Gastrocnemius medialis (tissue), 4 donors: ENCODE measurements around the gene POLD3. TPM values are rescaled to one million over a fixed set of nuclear protein-coding genes. Genes with fewer than 3 reads are reported as not detected.

Experiments
- ATAC-seq, 2 donors: fragments of 150-250 bp; one replicate each; pipeline ENCODE4 v1.9.1; 2016
- DNase-seq, 2 donors: peaks; one replicate each; pipeline ENCODE4 v3.0.0-alpha.2; 2019
- H3K27ac ChIP-seq, 4 donors: fragments of 200-600 bp; sonication (generic); 1 replicate in 1 of 4; 2 replicates in 3 of 4; pipeline ENCODE4 v1.5.1; 2016 to 2018; ENCODE audit warnings: mild to moderate bottlenecking in 2 of 4, moderate library complexity in 1 of 4
- H3K27me3 ChIP-seq, 3 donors: fragments of 200-600 bp; sonication (generic) in 2 of 3; 1 replicate in 1 of 3; 2 replicates in 2 of 3; pipeline versions ENCODE4 v1.5.1 to v1.6.0; 2016 to 2019; ENCODE audit warnings: mild to moderate bottlenecking in 1 of 3, moderate library complexity in 1 of 3
- H3K36me3 ChIP-seq, 2 donors: fragments of 200-600 bp; sonication (generic) in 1 of 2; one replicate each; pipeline ENCODE4 v1.5.1; 2017 to 2018
- H3K4me1 ChIP-seq, 2 donors: fragments of 200-600 bp; sonication (generic) in 1 of 2; one replicate each; pipeline ENCODE4 v1.5.1; 2016 to 2017; ENCODE audit warnings: mild to moderate bottlenecking in 2 of 2
- H3K4me3 ChIP-seq, 4 donors: fragments of 200-600 bp; sonication (generic) in 3 of 4; 1 replicate in 1 of 4; 2 replicates in 3 of 4; pipeline ENCODE4 v1.5.1; 2016 to 2019; ENCODE audit warnings: mild to moderate bottlenecking in 2 of 4
- H3K9me3 ChIP-seq, 3 donors: fragments of 200-600 bp; sonication (generic) in 2 of 3; 1 replicate in 1 of 3; 2 replicates in 2 of 3; pipeline ENCODE4 v1.5.1; 2016 to 2019
- POLR2A ChIP-seq, 2 donors: fragments of 450-650 bp; IDR thresholded peaks; one replicate each; pipeline ENCODE4 v1.6.1; 2017; ENCODE audit warnings: antibody characterized with exemption in 2 of 2, mild to moderate bottlenecking in 2 of 2, moderate library complexity in 2 of 2
- in situ Hi-C, 4 donors: fragments of 200-750 bp; cut with MboI; loops; one replicate each; pipeline versions ENCODE4 v1.15.0 to v1.8.0; 2017; ENCODE audit warnings: low sequenced_read_pairs in 4 of 4
- intact Hi-C: fragments of 100-400 bp; cut with DNase I; formaldehyde crosslinking; loops from one replicate; pipeline ENCODE4 v1.15.1; 2023; ENCODE audit warnings: low total_unique reads
- total RNA-seq, 4 donors: library from RNA; depleted of rRNA; stranded (reverse); fragments of >200 nt; gene quantifications; one replicate each; pipeline versions ENCODE4 v1.1.0 to v1.2.3, GENCODE V29; 2016
- TF ChIP-seq, protein P1 (sequence below), 5 experiments: fragments of 450-650 bp in 3 of 5; fragments of 200-600 bp in 2 of 5; sonication (generic) in 2 of 5; IDR thresholded peaks in 4 of 5; conservative IDR thresholded peaks in 1 of 5; 1 replicate in 4 of 5; 2 replicates in 1 of 5; pipeline ENCODE4 v1.5.1; 2016 to 2019; ENCODE audit warnings: antibody characterized with exemption in 5 of 5, mild to moderate bottlenecking in 3 of 5, moderate library complexity in 3 of 5

Gene POLD3
- total RNA-seq, 4 donors from 2014 or later = 4.6 to 6.4 (median 5.8) TPM

DNA sequence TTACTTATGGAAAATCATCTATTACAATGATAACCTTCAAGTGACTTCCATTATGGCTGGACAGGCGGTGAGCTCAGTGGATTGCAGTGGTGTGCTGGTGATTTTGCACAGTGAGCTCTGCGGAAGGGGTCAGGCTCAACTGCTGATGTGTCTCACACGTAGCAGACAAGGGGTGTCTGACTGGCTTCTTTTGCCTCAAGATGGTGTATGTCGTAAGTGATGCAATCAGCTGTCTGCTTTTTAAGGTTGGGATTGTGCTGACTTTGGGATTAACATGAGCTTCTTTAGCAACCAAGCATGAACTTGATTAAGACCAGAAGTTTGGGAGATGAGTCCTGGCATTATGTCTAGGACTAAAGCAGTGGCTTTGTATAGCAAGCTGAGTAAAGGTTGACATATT is 49.5 kb downstream of the POLD3 start:
- in situ Hi-C loops = no loop called here
- intact Hi-C loops = no loop called here
- H3K27ac ChIP-seq = no peak overlapping the region

DNA sequence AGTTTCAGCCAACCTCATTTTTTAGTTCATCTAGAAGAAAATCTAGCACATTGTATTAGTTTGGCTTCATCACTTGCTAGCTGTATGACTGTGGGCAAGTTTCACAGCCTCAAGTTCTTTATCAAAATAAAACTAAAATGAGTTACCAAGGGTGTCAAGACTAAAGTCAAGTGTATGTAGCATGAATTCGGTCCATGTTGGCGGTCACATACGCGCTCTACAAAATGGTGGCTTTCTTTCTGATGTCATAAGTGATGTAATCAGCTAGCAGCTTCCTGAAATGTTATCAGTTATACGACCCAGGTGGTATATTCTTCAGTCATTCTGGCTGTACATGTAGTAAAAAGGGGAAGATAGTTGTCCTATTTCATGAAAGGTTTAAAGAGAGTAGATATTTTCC is 50.5 kb downstream of the POLD3 start:
- Histone ChIP-seq H3K36me3 (peaks cover 0 to 10% of the 10 kb centered on the region in 2 donors), H3K4me1 (no peaks in the 10 kb centered on the region), H3K9me3 (no peaks in the 10 kb centered on the region), H3K27ac (no peak overlapping the region), H3K4me3 (no peak overlapping the region), H3K27me3 (no peaks in the 10 kb centered on the region)
- in situ Hi-C loops = no loop called here
- no peak for DNase-seq
- intact Hi-C loops = no loop called here
- ATAC-seq = no peak
- TF ChIP-seq POLR2A (IDR thresholded peaks at IDR 0.05) = no peak
- TF ChIP-seq, protein P1, sequence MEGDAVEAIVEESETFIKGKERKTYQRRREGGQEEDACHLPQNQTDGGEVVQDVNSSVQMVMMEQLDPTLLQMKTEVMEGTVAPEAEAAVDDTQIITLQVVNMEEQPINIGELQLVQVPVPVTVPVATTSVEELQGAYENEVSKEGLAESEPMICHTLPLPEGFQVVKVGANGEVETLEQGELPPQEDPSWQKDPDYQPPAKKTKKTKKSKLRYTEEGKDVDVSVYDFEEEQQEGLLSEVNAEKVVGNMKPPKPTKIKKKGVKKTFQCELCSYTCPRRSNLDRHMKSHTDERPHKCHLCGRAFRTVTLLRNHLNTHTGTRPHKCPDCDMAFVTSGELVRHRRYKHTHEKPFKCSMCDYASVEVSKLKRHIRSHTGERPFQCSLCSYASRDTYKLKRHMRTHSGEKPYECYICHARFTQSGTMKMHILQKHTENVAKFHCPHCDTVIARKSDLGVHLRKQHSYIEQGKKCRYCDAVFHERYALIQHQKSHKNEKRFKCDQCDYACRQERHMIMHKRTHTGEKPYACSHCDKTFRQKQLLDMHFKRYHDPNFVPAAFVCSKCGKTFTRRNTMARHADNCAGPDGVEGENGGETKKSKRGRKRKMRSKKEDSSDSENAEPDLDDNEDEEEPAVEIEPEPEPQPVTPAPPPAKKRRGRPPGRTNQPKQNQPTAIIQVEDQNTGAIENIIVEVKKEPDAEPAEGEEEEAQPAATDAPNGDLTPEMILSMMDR (IDR thresholded peaks at IDR 0.05 in 4 of 5, conservative IDR thresholded peaks at IDR 0.05 in 1 of 5) = no peak

More for the DNA sequence above, 49.5 kb downstream of the POLD3 start:
- no peaks in the 10 kb centered on the region for H3K4me1 ChIP-seq
- DNase-seq = no peak
- no peaks in the 10 kb centered on the region for H3K9me3 ChIP-seq
- H3K27me3 ChIP-seq = no peaks in the 10 kb centered on the region
- peaks cover 0 to 10% of the 10 kb centered on the region in 2 donors for H3K36me3 ChIP-seq
- TF ChIP-seq, protein P1 (IDR thresholded peaks at IDR 0.05 in 4 of 5, conservative IDR thresholded peaks at IDR 0.05 in 1 of 5) = no peak
- no peak for TF ChIP-seq POLR2A (IDR thresholded peaks at IDR 0.05)
- ATAC-seq = no peak
- no peak overlapping the region for H3K4me3 ChIP-seq

DNA sequence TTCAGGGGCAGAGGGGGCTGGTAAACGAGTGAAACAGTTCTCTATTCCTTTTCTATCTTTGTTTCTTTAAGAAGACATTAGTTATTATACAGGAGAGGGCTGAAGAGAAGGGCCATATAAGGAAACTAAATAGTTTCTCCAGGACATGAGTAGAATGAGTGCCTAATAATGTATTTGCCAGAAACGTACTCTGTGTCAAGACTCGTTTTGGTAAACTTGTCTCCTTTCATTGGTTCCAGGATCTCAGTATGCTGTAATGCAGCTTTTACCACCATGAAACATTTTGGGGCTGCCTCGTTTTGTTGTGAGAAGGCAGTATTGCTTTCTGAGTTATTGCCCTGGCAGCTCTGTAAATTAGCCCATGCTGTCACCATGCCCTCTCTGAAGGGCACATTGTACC is 51.7 kb downstream of the POLD3 start:
- H3K27ac ChIP-seq = no peak overlapping the region
- H3K9me3 ChIP-seq = no peaks in the 10 kb centered on the region
- no peaks in the 10 kb centered on the region for H3K4me1 ChIP-seq
- intact Hi-C loops = no loop called here
- no peaks in the 10 kb centered on the region for H3K27me3 ChIP-seq
- peaks cover 0 to 10% of the 10 kb centered on the region in 2 donors for H3K36me3 ChIP-seq
- ATAC-seq = no peak
- DNase-seq = no peak
- no peak overlapping the region for H3K4me3 ChIP-seq
- no peak for TF ChIP-seq POLR2A (IDR thresholded peaks at IDR 0.05)
- TF ChIP-seq, protein P1 (IDR thresholded peaks at IDR 0.05 in 4 of 5, conservative IDR thresholded peaks at IDR 0.05 in 1 of 5) = no peak
- in situ Hi-C loops = no loop called here

DNA sequence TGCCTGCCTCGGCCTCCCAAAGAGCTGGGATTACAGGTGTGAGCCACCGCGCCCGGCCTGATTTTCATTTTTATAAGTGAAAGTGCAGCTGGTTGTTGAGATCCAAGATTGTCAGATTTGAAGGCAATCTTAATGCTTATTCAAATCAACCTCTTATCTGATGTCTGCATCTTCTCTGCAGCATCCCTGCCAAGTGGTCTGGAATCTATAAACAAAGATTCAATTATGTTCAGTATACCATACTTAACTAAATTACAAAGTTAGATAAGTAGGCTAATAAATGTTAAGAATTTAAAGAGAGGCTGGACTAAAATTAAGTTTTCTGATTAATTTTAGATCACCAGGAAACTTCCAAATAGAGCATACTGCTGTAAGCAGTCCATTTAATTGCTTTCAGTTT is 53.8 kb downstream of the POLD3 start:
- no peaks in the 10 kb centered on the region for H3K27me3 ChIP-seq
- intact Hi-C loops (no loop called here), in situ Hi-C loops (no loop called here)
- no peak overlapping the region for H3K4me3 ChIP-seq
- no peaks in the 10 kb centered on the region for H3K36me3 ChIP-seq
- TF ChIP-seq, protein P1 (IDR thresholded peaks at IDR 0.05 in 4 of 5, conservative IDR thresholded peaks at IDR 0.05 in 1 of 5) = no peak
- no peak for TF ChIP-seq POLR2A (IDR thresholded peaks at IDR 0.05)
- DNase-seq (no peak), ATAC-seq (no peak)
- no peak overlapping the region for H3K27ac ChIP-seq
- no peaks in the 10 kb centered on the region for H3K4me1 ChIP-seq
- no peaks in the 10 kb centered on the region for H3K9me3 ChIP-seq

DNA sequence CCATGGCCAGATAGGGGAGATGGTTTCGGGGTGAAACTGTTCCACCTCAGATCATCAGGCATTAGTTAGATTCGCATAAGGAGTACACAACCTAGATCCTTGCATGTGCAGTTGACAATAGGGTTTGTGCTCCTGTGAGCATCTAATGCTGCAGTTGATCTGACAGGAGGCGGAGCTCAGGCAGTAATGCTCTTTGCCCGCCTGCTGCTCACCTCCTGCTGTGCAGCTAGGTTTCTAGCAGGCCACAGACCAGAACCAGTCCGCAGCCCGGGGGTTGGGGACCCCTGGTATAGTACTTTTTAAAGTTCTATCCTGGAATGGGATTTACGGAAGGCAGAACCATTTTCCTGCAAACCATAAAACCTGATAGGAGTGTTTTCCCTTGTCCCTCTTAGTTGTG is 54.6 kb downstream of the POLD3 start:
- Histone ChIP-seq H3K9me3 (no peaks in the 10 kb centered on the region), H3K4me1 (no peaks in the 10 kb centered on the region), H3K27ac (no peak overlapping the region), H3K4me3 (no peak overlapping the region), H3K36me3 (no peaks in the 10 kb centered on the region), H3K27me3 (no peaks in the 10 kb centered on the region)
- intact Hi-C loops (no loop called here), in situ Hi-C loops (no loop called here)
- TF ChIP-seq POLR2A (IDR thresholded peaks at IDR 0.05) = no peak
- TF ChIP-seq, protein P1 (IDR thresholded peaks at IDR 0.05 in 4 of 5, conservative IDR thresholded peaks at IDR 0.05 in 1 of 5) = no peak
- no peak for DNase-seq
- ATAC-seq = no peak
